ENCODE data around the gene PEX11G.
"Not testable (repeated sequence)": the region's sequence is repeated elsewhere in the genome, so short reads cannot be mapped to it uniquely, and the experiment has no call there.

- TF ChIP-seq CTCF, POLR2AphosphoS5, EP300 (IDR thresholded peaks at IDR 0.05): not testable (repeated sequence)
Measured at GRCh38 chr19:7433456-7433855, 55.4 kb downstream of the PEX11G start.
